Measurements from ENCODE around the gene PDE8B. TPM values are rescaled to one million over a fixed set of nuclear protein-coding genes. Genes with fewer than 3 reads are reported as not detected.

PDE8B gene
- total and polyA plus RNA-seq, 2 experiments from 2014 or later: 0.45 to 0.91 TPM

DNA sequence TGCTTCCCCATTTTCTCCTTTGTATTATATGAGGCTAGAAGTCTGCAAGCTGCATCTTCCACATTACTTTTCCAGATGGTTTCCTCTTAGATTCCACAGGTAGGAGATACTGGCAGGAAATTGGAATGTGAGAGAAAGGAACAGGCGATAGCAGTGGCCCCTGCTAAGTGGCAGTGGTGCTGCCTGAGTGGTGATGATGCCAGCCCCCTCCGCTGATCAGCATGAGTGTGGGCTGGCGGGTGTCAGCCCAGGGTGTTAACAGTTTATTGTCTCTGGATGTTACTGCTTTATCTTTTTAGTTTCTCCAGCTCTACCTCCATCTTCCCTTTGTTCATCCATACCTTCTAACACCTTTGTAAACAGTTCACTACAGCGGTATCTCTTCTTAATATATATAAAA lies 13.2 kb downstream of the PDE8B start:
- ATAC-seq (no peak), DNase-seq (ENCODE audit: low spot score) (no peak)
- Mint-ChIP-seq H3K36me3 (ENCODE audit: low read depth) (no peaks in the 10 kb centered on the region), H3K27me3 (ENCODE audit: insufficient read depth, low read depth, poor library complexity) (peaks cover 2% of the 10 kb centered on the region), H3K4me1 (no peaks in the 10 kb centered on the region), H3K4me3 (no peak overlapping the region), H3K9me3 (no peaks in the 10 kb centered on the region), H3K27ac (no peak overlapping the region)
- Histone ChIP-seq H3K27me3 (ENCODE audit: insufficient read depth) (no peaks in the 10 kb centered on the region), H3K4me2 (no peak overlapping the region), H3K4me1 (ENCODE audit: insufficient read depth) (no peaks in the 10 kb centered on the region), H3K36me3 (ENCODE audit: insufficient read depth) (no peaks in the 10 kb centered on the region), H3K4me3 (no peak overlapping the region), H3F3A (replicated peaks; ENCODE audit: low read depth) (no peaks in the 10 kb centered on the region), H4K20me1 (replicated peaks; ENCODE audit: insufficient read depth) (no peaks in the 10 kb centered on the region), H3K9me2 (ENCODE audit: insufficient read depth) (no peaks in the 10 kb centered on the region), H2AFZ (no peak overlapping the region), H3K79me2 (replicated peaks; ENCODE audit: insufficient read depth) (no peaks in the 10 kb centered on the region), H3K27ac (ENCODE audit: low read depth) (no peak overlapping the region)
- TF ChIP-seq POLR2AphosphoS5 (IDR thresholded peaks at IDR 0.05; ENCODE audit: low read depth) (no peak), NANOG (IDR thresholded peaks at IDR 0.05; ENCODE audit: borderline replicate concordance) (no peak), EZH2 (IDR thresholded peaks at IDR 0.05; ENCODE audit: low read depth, unreplicated experiment) (no peak), ZNF462 (CRISPR knock-in tag; IDR thresholded peaks at IDR 0.05) (no peak), ZNF331 (CRISPR knock-in tag; IDR thresholded peaks at IDR 0.05; ENCODE audit: low read depth) (no peak)
- TF ChIP-seq, protein P1, sequence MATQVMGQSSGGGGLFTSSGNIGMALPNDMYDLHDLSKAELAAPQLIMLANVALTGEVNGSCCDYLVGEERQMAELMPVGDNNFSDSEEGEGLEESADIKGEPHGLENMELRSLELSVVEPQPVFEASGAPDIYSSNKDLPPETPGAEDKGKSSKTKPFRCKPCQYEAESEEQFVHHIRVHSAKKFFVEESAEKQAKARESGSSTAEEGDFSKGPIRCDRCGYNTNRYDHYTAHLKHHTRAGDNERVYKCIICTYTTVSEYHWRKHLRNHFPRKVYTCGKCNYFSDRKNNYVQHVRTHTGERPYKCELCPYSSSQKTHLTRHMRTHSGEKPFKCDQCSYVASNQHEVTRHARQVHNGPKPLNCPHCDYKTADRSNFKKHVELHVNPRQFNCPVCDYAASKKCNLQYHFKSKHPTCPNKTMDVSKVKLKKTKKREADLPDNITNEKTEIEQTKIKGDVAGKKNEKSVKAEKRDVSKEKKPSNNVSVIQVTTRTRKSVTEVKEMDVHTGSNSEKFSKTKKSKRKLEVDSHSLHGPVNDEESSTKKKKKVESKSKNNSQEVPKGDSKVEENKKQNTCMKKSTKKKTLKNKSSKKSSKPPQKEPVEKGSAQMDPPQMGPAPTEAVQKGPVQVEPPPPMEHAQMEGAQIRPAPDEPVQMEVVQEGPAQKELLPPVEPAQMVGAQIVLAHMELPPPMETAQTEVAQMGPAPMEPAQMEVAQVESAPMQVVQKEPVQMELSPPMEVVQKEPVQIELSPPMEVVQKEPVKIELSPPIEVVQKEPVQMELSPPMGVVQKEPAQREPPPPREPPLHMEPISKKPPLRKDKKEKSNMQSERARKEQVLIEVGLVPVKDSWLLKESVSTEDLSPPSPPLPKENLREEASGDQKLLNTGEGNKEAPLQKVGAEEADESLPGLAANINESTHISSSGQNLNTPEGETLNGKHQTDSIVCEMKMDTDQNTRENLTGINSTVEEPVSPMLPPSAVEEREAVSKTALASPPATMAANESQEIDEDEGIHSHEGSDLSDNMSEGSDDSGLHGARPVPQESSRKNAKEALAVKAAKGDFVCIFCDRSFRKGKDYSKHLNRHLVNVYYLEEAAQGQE (IDR thresholded peaks at IDR 0.05; ENCODE audit: unreplicated experiment): no peak

Measured in GM23338 (cell line).